Measurements from ENCODE around the gene ZNF296.

- no peak for TF ChIP-seq ZNF121 (CRISPR knock-in tag; IDR thresholded peaks at IDR 0.05)
- no peak for TF ChIP-seq TEAD4 (CRISPR knock-in tag; IDR thresholded peaks at IDR 0.05)
- TF ChIP-seq MAX (CRISPR knock-in tag; IDR thresholded peaks at IDR 0.05), result no peak
- no peak for TF ChIP-seq ELF4 (CRISPR knock-in tag; IDR thresholded peaks at IDR 0.05; ENCODE audit: low read depth)
- no peak for TF ChIP-seq MYBL2 (CRISPR knock-in tag; IDR thresholded peaks at IDR 0.05)
Measured at GRCh38 chr19:45112111-45112827, 36.0 kb upstream of the ZNF296 start.
